ENCODE results near the gene ACOX3.

DNA sequence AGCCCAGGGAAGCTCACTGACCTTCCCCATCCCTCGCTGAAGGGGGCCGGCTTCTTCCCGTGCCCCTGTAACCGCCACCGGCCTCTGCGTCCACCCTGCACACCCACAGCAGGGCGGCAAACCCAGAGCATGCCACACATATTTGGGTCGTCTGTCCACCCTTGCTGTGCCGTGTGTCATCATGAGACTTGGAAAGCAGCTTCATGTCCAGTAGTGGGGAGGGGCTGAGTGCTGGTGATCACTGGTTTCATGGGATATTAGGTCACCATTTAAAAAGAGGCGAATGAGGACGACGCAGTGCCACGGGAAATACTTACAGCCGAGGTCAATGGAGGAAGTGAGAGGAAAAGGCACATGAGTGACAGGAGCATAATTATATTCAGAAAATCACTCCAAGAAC lies 96.1 kb downstream of the ACOX3 start:
- TF ChIP-seq, protein P1, sequence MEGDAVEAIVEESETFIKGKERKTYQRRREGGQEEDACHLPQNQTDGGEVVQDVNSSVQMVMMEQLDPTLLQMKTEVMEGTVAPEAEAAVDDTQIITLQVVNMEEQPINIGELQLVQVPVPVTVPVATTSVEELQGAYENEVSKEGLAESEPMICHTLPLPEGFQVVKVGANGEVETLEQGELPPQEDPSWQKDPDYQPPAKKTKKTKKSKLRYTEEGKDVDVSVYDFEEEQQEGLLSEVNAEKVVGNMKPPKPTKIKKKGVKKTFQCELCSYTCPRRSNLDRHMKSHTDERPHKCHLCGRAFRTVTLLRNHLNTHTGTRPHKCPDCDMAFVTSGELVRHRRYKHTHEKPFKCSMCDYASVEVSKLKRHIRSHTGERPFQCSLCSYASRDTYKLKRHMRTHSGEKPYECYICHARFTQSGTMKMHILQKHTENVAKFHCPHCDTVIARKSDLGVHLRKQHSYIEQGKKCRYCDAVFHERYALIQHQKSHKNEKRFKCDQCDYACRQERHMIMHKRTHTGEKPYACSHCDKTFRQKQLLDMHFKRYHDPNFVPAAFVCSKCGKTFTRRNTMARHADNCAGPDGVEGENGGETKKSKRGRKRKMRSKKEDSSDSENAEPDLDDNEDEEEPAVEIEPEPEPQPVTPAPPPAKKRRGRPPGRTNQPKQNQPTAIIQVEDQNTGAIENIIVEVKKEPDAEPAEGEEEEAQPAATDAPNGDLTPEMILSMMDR (conservative IDR thresholded peaks at IDR 0.05) = no peak
- no peak for TF ChIP-seq EZH2 (IDR thresholded peaks at IDR 0.05; ENCODE audit: low read depth)
